Gastrocnemius medialis (tissue), 4 donors: ENCODE measurements around the gene KDM4E.

Experiments
- CTCF ChIP-seq, 5 experiments: fragments of 450-650 bp in 3 of 5; fragments of 200-600 bp in 2 of 5; sonication (generic) in 2 of 5; IDR thresholded peaks in 4 of 5; conservative IDR thresholded peaks in 1 of 5; 1 replicate in 4 of 5; 2 replicates in 1 of 5; pipeline ENCODE4 v1.5.1; 2016 to 2019; ENCODE audit warnings: antibody characterized with exemption in 5 of 5, mild to moderate bottlenecking in 3 of 5, moderate library complexity in 3 of 5
- POLR2A ChIP-seq, 2 donors: fragments of 450-650 bp; IDR thresholded peaks; one replicate each; pipeline ENCODE4 v1.6.1; 2017; ENCODE audit warnings: antibody characterized with exemption in 2 of 2, mild to moderate bottlenecking in 2 of 2, moderate library complexity in 2 of 2

- no peak for TF ChIP-seq POLR2A (IDR thresholded peaks at IDR 0.05)
- TF ChIP-seq CTCF (IDR thresholded peaks at IDR 0.05 in 4 of 5, conservative IDR thresholded peaks at IDR 0.05 in 1 of 5): no peak
Measured at GRCh38 chr11:95011376-95011775, 13.7 kb upstream of the KDM4E start.
